GM12878 (cell line): ENCODE measurements around the gene DRAP1. TPM values are rescaled to one million over a fixed set of nuclear protein-coding genes. Genes with fewer than 3 reads are reported as not detected.
A peak's percentile ranks its signal among the peaks of the same experiment; 100 is the strongest.

Source experiments
- ATAC-seq: fragments of 200-7000 bp; cut with Tn5 transposase; 3 replicates; pipeline ENCODE4 v1.9.1; 2020; ENCODE audit warnings: mild to moderate bottlenecking, moderate library complexity
- BruUV-seq: library from RNA; stranded (reverse); fragments of 400-500 nt; replicated peaks from 2 replicates; lab custom pipeline; 2021; lab: Mats Ljungman, UMichigan
- CTCF ChIA-PET: fragments of 300-600 bp; sonication (Branson Sonifier 250); formaldehyde crosslinking; extraction: SDS; loops from one replicate; lab custom pipeline; 2021; ENCODE audit warnings: inconsistent platforms; lab: Yijun Ruan, JAX
- POLR2A ChIA-PET: fragments of 350-600 bp; formaldehyde crosslinking; extraction: SDS; loops from one replicate; lab custom pipeline; 2021; ENCODE audit warnings: inconsistent platforms; lab: Charles Lee
- RAD21 ChIA-PET: fragments of 300-600 bp; sonication (Branson Sonifier 250); formaldehyde crosslinking; loops from one replicate; lab custom pipeline; 2023; ENCODE audit warnings: antibody characterized with exemption; ENCODE audit not compliant: unreplicated experiment; lab: Charles Lee
- SMC1A ChIA-PET: fragments of 300-600 bp; sonication (Branson Sonifier 250); formaldehyde crosslinking; loops from one replicate; lab custom pipeline; 2023; ENCODE audit not compliant: unreplicated experiment, uncharacterized antibody; lab: Charles Lee
- DNase-seq: peaks from one replicate; pipeline ENCODE4 v3.0.0-alpha.2; 2011; ENCODE audit warnings: low read depth, low spot score
- FAIRE-seq: peaks from 3 replicates; lab custom pipeline; 2011; peaks lifted over from hg19 to GRCh38; lab: Jason Lieb, UNC
- H2AFZ ChIP-seq: 2 replicates; pipeline ENCODE4 v1.6.0; 2011; ENCODE audit warnings: low read depth, low read length, control low read depth; ENCODE audit not compliant: control insufficient read depth
- H3K27ac ChIP-seq: 2 replicates; pipeline ENCODE4 v1.5.1; 2011; ENCODE audit warnings: control low read depth; ENCODE audit not compliant: control insufficient read depth, insufficient read depth
- H3K27me3 ChIP-seq, 2 experiments: replicated peaks in 1 of 2; 2 replicates each; pipeline versions ENCODE4 v1.6.0 to v1.6.1; 2011; ENCODE audit warnings: low read length in 1 of 2; ENCODE audit not compliant: control insufficient read depth in 2 of 2, insufficient read depth in 2 of 2
- H3K36me3 ChIP-seq, 2 experiments: 2 replicates each; pipeline ENCODE4 v1.5.1; 2011; ENCODE audit warnings: low read length in 1 of 2; ENCODE audit not compliant: control insufficient read depth in 2 of 2, insufficient read depth in 2 of 2
- H3K4me1 ChIP-seq: 2 replicates; pipeline ENCODE4 v1.6.1; 2011; ENCODE audit warnings: mild to moderate bottlenecking, low read length, moderate library complexity, mixed read lengths; ENCODE audit not compliant: control insufficient read depth, insufficient read depth
- H3K4me2 ChIP-seq: 2 replicates; pipeline ENCODE4 v1.6.0; 2011; ENCODE audit warnings: control low read depth; ENCODE audit not compliant: control insufficient read depth, insufficient read depth
- H3K4me3 ChIP-seq: fragments of 200-600 bp; sonication (generic); 2 replicates; pipeline ENCODE4 v1.5.1; 2016
- H3K79me2 ChIP-seq: 2 replicates; pipeline ENCODE4 v1.6.0; 2011; ENCODE audit warnings: low read length; ENCODE audit not compliant: control insufficient read depth, insufficient read depth
- H3K9ac ChIP-seq: 2 replicates; pipeline ENCODE4 v1.8.0; 2011; ENCODE audit warnings: low read length, control low read depth, mixed read lengths; ENCODE audit not compliant: control insufficient read depth, insufficient read depth
- H3K9me3 ChIP-seq: replicated peaks from 3 replicates; pipeline ENCODE4 v1.5.1; 2011; ENCODE audit warnings: mild to moderate bottlenecking, low read length; ENCODE audit not compliant: control insufficient read depth, insufficient read depth
- H4K20me1 ChIP-seq: 2 replicates; pipeline ENCODE4 v1.6.0; 2011; ENCODE audit not compliant: control insufficient read depth, insufficient read depth
- CREB1 ChIP-seq: IDR thresholded peaks from 2 replicates; pipeline ENCODE4 v1.6.1; 2012; ENCODE audit warnings: low read depth, mild to moderate bottlenecking, inconsistent platforms
- CTCF ChIP-seq, 3 experiments: IDR thresholded peaks in 2 of 3; conservative IDR thresholded peaks in 1 of 3; 2 replicates each; pipeline ENCODE4 v1.5.1; 2011; ENCODE audit warnings: low read depth in 3 of 3, low read length in 3 of 3, mild to moderate bottlenecking in 3 of 3, control low read depth in 2 of 3, moderate library complexity in 2 of 3, inconsistent platforms in 1 of 3, mixed read lengths in 1 of 3; ENCODE audit not compliant: control insufficient read depth in 2 of 3, insufficient read depth in 1 of 3; ENCODE audit errors: extremely low read depth in 1 of 3
- EGR1 ChIP-seq, 2 experiments: IDR thresholded peaks; 1 replicate in 1 of 2; 2 replicates in 1 of 2; pipeline ENCODE4 v1.6.1; 2011 to 2012; ENCODE audit warnings: low read depth in 2 of 2, low read length in 2 of 2, borderline replicate concordance in 1 of 2, mild to moderate bottlenecking in 1 of 2, moderate library complexity in 1 of 2
- MEF2B ChIP-seq: fragments of 450-650 bp; IDR thresholded peaks from 2 replicates; pipeline ENCODE4 v1.6.1; 2018; ENCODE audit warnings: mild to moderate bottlenecking, moderate library complexity; ENCODE audit not compliant: partially characterized antibody, poor library complexity, severe bottlenecking
- MTA3 ChIP-seq: IDR thresholded peaks from 2 replicates; pipeline ENCODE4 v1.6.1; 2012; ENCODE audit warnings: low read length, inconsistent platforms, borderline replicate concordance
- PKNOX1 ChIP-seq: fragments of 450-650 bp; IDR thresholded peaks from 2 replicates; pipeline ENCODE4 v1.6.1; 2016; ENCODE audit warnings: mild to moderate bottlenecking
- PML ChIP-seq: IDR thresholded peaks from 2 replicates; pipeline ENCODE4 v1.6.1; 2012; ENCODE audit warnings: low read length, inconsistent platforms
- SMAD1 ChIP-seq: fragments of 450-650 bp; IDR thresholded peaks from 2 replicates; pipeline ENCODE4 v1.6.1; 2018; ENCODE audit warnings: mild to moderate bottlenecking, low read depth; ENCODE audit not compliant: partially characterized antibody
- SUPT20H ChIP-seq: IDR thresholded peaks from 2 replicates; pipeline ENCODE4 v1.6.1; 2011; ENCODE audit warnings: low read depth, mild to moderate bottlenecking, low read length, moderate library complexity, borderline replicate concordance; ENCODE audit not compliant: control insufficient read depth
- ZBTB33 ChIP-seq: fragments of 450-650 bp; IDR thresholded peaks from 2 replicates; pipeline ENCODE4 v1.6.1; 2017; ENCODE audit warnings: mild to moderate bottlenecking
- whole genome bisulfite sequencing: methylation state at CpG from one replicate; pipeline ENCODE4 v1.1.6; 2016; ENCODE audit warnings: low lambda C conversion rate; ENCODE audit not compliant: insufficient replicate concordance, insufficient coverage; ENCODE audit errors: missing lambda C conversion rate; 5-methylcytosine and 5-hydroxymethylcytosine counted together
- in situ Hi-C: fragments of 300-500 bp; cut with MboI; formaldehyde crosslinking; loops from 9 replicates; pipeline ENCODE4 v1.14.3; 2018; ENCODE audit warnings: mixed read lengths
- intact Hi-C: fragments of 100-400 bp; cut with micrococcal nuclease; formaldehyde crosslinking; loops from one replicate; pipeline ENCODE4 v1.14.2; 2022; ENCODE audit not compliant: unreplicated experiment
- polyA plus RNA-seq, 11 experiments: library from polyadenylated mRNA; depleted of rRNA in 4 of 11; unstranded in 6 of 11; stranded (reverse) in 5 of 11; fragments of >200 nt; fragmentation: Nextera tagmentation in 4 of 11; fragmentation: Illumina TruSeq in 1 of 11; extraction: Ambion mirVana in 4 of 11; extraction: Trizol in 1 of 11; gene quantifications; 1 replicate in 1 of 11; 2 replicates in 10 of 11; pipeline versions ENCODE4 v1.2.1 to v1.2.3, GENCODE V29; 2011 to 2016; ENCODE audit warnings: inconsistent platforms in 2 of 11, missing spikeins in 2 of 11, low read depth in 1 of 11
- total RNA-seq, 4 experiments: library from RNA; depleted of rRNA in 3 of 4; stranded (reverse); fragments of >200 nt in 3 of 4; fragmentation: Illumina TruSeq in 1 of 4; extraction: Trizol in 1 of 4; gene quantifications; 2 replicates each; pipeline versions ENCODE4 v1.2.1 to v1.2.3, GENCODE V29; 2013 to 2021

Gene DRAP1
- total and polyA plus RNA-seq, 10 of the 15 experiments (the other 5 are each of a cell fraction or from before 2014, with no cell fraction given) = 9.4 to 163 (median 114) TPM

DNA sequence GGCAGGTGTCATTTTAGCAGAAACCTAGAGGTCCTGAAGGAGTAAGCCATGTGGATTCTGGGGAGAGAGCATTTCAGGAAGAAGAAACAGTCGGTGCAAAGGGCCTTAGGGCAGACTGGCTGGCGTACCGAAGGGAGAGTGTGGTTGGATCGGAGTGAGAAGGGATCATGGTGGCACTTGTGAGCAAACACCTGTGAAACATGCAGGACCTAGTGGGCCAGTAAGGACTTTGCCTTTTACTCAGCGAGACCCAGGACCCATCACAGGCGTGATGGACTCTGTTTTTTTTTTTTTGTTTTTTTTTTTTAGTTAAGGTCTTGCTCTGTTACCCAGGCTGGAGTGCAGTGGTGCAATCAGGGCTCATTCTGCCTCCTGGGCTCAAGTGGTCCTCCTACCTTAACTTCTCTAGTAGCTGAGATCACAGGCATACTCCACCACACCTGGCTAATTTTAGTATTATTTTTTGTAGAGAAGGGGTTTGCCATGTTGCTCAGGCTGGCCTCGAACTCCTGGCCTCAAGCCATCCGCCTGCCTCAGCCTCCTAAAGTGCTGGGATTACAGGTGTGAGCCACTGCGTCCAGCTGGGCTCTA is 22.6 kb downstream of the DRAP1 start:
- H3K36me3 ChIP-seq = no peaks in the 10 kb centered on the region
- SMC1A ChIA-PET = interaction anchor here (2.0 kb wide), 1 partner anchor 14 kb away, joined by 8 read pairs; no protein-coding TSS in a partner anchor
- TF ChIP-seq PML (no peak), MEF2B (no peak), CREB1 (no peak), MTA3 (no peak)
- TF ChIP-seq, all 136 proteins: peak for 0
- H2AFZ ChIP-seq = peak overlapping the region; percentile 57
- H3K4me1 ChIP-seq = peaks cover 8% of the 10 kb centered on the region
- FAIRE-seq (no peak), ATAC-seq (no peak; the same call in 2 of the 3 replicates), DNase-seq (no peak)
- intact Hi-C loops (no loop called here), in situ Hi-C loops (no loop called here)
- H3K4me3 ChIP-seq = no peak overlapping the region
- no peaks in the 10 kb centered on the region for H3K9me3 ChIP-seq
- H3K79me2 ChIP-seq = no peaks in the 10 kb centered on the region
- CTCF ChIA-PET = interaction anchor here (1.1 to 2.5 kb wide), 3 partner anchors 9 to 57 kb away, joined by 3 to 8 read pairs (median 6); no protein-coding TSS in a partner anchor
- H3K27me3 ChIP-seq = no peaks in the 10 kb centered on the region
- POLR2A ChIA-PET = interaction anchor here (0.7 to 1.0 kb wide), 2 partner anchors 231 to 1085 kb away, joined by 3 to 5 read pairs; no protein-coding TSS in a partner anchor
- H3K9ac ChIP-seq = no peak overlapping the region
- 54% methylated on average over 9 of the region's 9 CpGs for WGBS
- BruUV-seq = no TSS peak
- no peaks in the 10 kb centered on the region for H4K20me1 ChIP-seq
- H3K27ac ChIP-seq = no peak overlapping the region
- no peak overlapping the region for H3K4me2 ChIP-seq
- RAD21 ChIA-PET = no interaction called here

- no TSS peak for BruUV-seq
- in situ Hi-C loops (no loop called here), intact Hi-C loops (no loop called here)
- DNase-seq (no peak), FAIRE-seq (no peak), ATAC-seq (no peak)
- ChIA-PET RAD21 (no interaction called here), CTCF (interaction anchor here (1.1 to 2.5 kb wide), 3 partner anchors 10 to 58 kb away, joined by 3 to 8 read pairs (median 6); no protein-coding TSS in a partner anchor), POLR2A (interaction anchor here (0.6 to 1.0 kb wide), 4 partner anchors 25 to 1085 kb away, joined by 3 to 7 read pairs (median 4); partner anchors contain the start of gene CCDC85B), SMC1A (interaction anchor here (2.0 kb wide), 1 partner anchor 14 kb away, joined by 8 read pairs; no protein-coding TSS in a partner anchor)
- Histone ChIP-seq H3K27ac (no peak overlapping the region), H3K79me2 (no peaks in the 10 kb centered on the region), H3K4me3 (no peak overlapping the region), H3K4me2 (no peak overlapping the region), H3K9me3 (no peaks in the 10 kb centered on the region), H2AFZ (no peak overlapping the region), H4K20me1 (no peaks in the 10 kb centered on the region), H3K9ac (no peak overlapping the region), H3K27me3 (no peaks in the 10 kb centered on the region), H3K4me1 (peaks cover 8% of the 10 kb centered on the region), H3K36me3 (no peaks in the 10 kb centered on the region)
- 91% methylated on average over 7 of the region's 7 CpGs for WGBS
- no peak for TF ChIP-seq SUPT20H
- no peak for TF ChIP-seq ZBTB33
- no peak for TF ChIP-seq SMAD1
- no peak for TF ChIP-seq PKNOX1
- no peak for TF ChIP-seq CTCF (IDR thresholded peaks at IDR 0.05 in 2 of 3, conservative IDR thresholded peaks at IDR 0.05 in 1 of 3; ENCODE audit: control insufficient read depth in 2 of 3, extremely low read depth in 1 of 3, insufficient read depth in 1 of 3, low read depth in 3 of 3, low read length in 3 of 3)
- TF ChIP-seq EGR1 (IDR thresholded peaks at IDR 0.05; ENCODE audit: borderline replicate concordance in 1 of 2, low read depth in 2 of 2, low read length in 2 of 2) = no peak
Measured at GRCh38 chr11:65942531-65942930, 23.3 kb downstream of the DRAP1 start.
